ENCODE measurements around the gene RNF207. TPM values are rescaled to one million over a fixed set of nuclear protein-coding genes. Genes with fewer than 3 reads are reported as not detected.
"Not testable (repeated sequence)": the region's sequence is repeated elsewhere in the genome, so short reads cannot be mapped to it uniquely, and the experiment has no call there.

Gene RNF207
- total and polyA plus RNA-seq, 2 donors (not counting 3 experiments of a cell fraction or from before 2014, with no cell fraction given), result 3.2 to 8.2 TPM

DNA sequence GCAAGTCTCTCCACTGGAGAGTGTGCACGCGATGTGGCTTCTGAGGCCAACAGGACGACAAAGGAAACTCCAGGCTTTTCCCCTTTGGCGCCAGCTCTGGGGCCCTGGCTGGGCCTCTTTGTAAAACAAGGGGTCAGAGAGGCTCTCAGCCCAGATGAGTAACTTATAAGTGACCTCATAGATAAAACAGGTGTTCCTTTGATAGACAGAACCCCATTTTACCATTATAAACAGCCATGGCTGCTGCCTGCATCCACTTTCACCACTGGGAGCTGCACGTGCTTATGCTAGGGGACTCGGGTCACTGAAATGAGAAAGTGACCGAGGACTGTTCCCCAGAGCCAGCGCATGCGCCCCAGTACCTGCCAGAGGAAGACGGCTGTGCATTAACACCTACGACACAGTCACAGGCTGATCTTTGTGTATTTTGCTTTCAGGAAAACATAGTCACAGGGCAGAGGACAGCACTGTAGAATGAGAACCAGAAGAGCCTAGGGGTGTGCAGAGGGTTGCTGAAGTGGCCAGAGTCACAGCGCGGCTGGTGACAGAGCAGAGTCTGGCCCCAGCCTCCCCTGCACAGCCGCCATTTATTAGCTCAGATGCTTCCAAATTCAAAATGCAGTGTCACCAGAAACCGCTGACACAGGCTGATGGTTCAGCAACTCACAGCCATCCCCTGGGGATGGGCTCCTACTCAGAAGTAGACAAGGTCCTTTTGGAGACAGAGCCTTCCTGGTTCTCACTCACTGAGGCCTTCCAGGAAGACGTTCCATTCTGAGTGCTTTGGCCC lies 12.7 kb downstream of the RNF207 start:
- H3K4me1 ChIP-seq (ENCODE audit: control insufficient read depth, extremely low read depth, insufficient read depth, low read length), result no peaks in the 10 kb centered on the region
- no peak for DNase-seq (ENCODE audit: low read depth, low spot score)

DNA sequence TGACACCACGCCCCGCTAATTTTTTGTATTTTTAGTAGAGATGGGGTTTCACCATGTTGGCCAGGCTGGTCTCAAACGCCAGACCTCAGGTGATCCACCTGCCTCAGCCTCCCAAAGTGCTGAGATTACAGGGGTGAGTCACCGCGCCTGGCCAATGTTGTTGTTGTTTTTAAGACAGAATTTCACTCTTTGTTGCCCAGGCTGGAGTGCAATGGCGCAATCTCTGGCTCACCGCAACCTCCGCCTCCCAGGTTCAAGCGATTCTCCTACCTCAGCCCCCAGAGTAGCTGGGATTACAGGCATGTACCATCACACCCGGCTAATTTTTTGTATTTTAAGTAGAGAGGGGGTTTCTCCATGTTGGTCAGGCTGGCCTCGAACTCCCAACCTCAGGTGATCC lies 13.7 kb downstream of the RNF207 start:
- H3K9ac ChIP-seq (replicated peaks; ENCODE audit: extremely low read depth, insufficient read depth, low read length); H3K4me1 ChIP-seq (ENCODE audit: control insufficient read depth, extremely low read depth, insufficient read depth, low read length); BruUV-seq (replicated peaks); POLR2A ChIA-PET; intact Hi-C loops (cut with micrococcal nuclease); H3K79me2 ChIP-seq (ENCODE audit: control insufficient read depth, insufficient read depth, low read length); H2AFZ ChIP-seq (ENCODE audit: low read depth, low read length); H3K36me3 ChIP-seq (ENCODE audit: control insufficient read depth in 2 of 2, extremely low read depth in 1 of 2, insufficient read depth in 2 of 2, low read length in 2 of 2); FAIRE-seq; DNase-seq (ENCODE audit: low read depth, low spot score); H3K27ac ChIP-seq (ENCODE audit: insufficient read depth, low read depth, low read length); H4K20me1 ChIP-seq (replicated peaks; ENCODE audit: control insufficient read depth, extremely low read depth, insufficient read depth, low read length); H3K27me3 ChIP-seq (ENCODE audit: control insufficient read depth in 2 of 2, insufficient read depth in 2 of 2, low read length in 2 of 2); H3K9me1 ChIP-seq (replicated peaks; ENCODE audit: control insufficient read depth, extremely low read depth, insufficient read depth, low read length); H3K9me3 ChIP-seq (replicated peaks; ENCODE audit: control insufficient read depth, insufficient read depth, low read length); dilution Hi-C loops (cut with MboI; ENCODE audit: extremely low pct_ligation_motif_present, low sequenced_read_pairs); H3K4me3 ChIP-seq (replicated peaks in 1 of 3; ENCODE audit: insufficient read depth in 1 of 3, low read depth in 1 of 3, low read length in 3 of 3); H3K4me2 ChIP-seq (ENCODE audit: insufficient read depth, low read length): not testable (repeated sequence)
- CTCF ChIA-PET, result interaction anchor here (0.9 to 5.3 kb wide), 3 partner anchors 11 to 15 kb away, joined by 3 to 17 read pairs (median 5); partner anchors contain the start of gene RNF207

More for the DNA sequence above, 12.7 kb downstream of the RNF207 start:
- BruUV-seq (replicated peaks), result no TSS peak
- Histone ChIP-seq H4K20me1 (replicated peaks; ENCODE audit: control insufficient read depth, extremely low read depth, insufficient read depth, low read length) (no peaks in the 10 kb centered on the region), H3K9ac (replicated peaks; ENCODE audit: extremely low read depth, insufficient read depth, low read length) (no peak overlapping the region), H3K4me3 (replicated peaks in 1 of 3; ENCODE audit: insufficient read depth in 1 of 3, low read depth in 1 of 3, low read length in 3 of 3) (no peak overlapping the region), H3K27me3 (ENCODE audit: control insufficient read depth in 2 of 2, insufficient read depth in 2 of 2, low read length in 2 of 2) (no peaks in the 10 kb centered on the region), H2AFZ (ENCODE audit: low read depth, low read length) (no peak overlapping the region), H3K79me2 (ENCODE audit: control insufficient read depth, insufficient read depth, low read length) (no peaks in the 10 kb centered on the region), H3K9me3 (replicated peaks; ENCODE audit: control insufficient read depth, insufficient read depth, low read length) (no peaks in the 10 kb centered on the region), H3K27ac (ENCODE audit: insufficient read depth, low read depth, low read length) (no peak overlapping the region), H3K4me2 (ENCODE audit: insufficient read depth, low read length) (no peak overlapping the region), H3K9me1 (replicated peaks; ENCODE audit: control insufficient read depth, extremely low read depth, insufficient read depth, low read length) (no peaks in the 10 kb centered on the region), H3K36me3 (ENCODE audit: control insufficient read depth in 2 of 2, extremely low read depth in 1 of 2, insufficient read depth in 2 of 2, low read length in 2 of 2) (peaks cover 2% of the 10 kb centered on the region in 2 experiments)
- POLR2A ChIA-PET, result no interaction called here
- dilution Hi-C loops (cut with MboI; ENCODE audit: extremely low pct_ligation_motif_present, low sequenced_read_pairs), result no loop called here
- FAIRE-seq, result no peak
- CTCF ChIA-PET, result interaction anchor here (1.6 to 5.3 kb wide), 2 partner anchors 12 to 14 kb away, joined by 5 to 17 read pairs; partner anchors contain the start of gene RNF207
- intact Hi-C loops (cut with micrococcal nuclease), result no loop called here
- TF ChIP-seq, protein P1, sequence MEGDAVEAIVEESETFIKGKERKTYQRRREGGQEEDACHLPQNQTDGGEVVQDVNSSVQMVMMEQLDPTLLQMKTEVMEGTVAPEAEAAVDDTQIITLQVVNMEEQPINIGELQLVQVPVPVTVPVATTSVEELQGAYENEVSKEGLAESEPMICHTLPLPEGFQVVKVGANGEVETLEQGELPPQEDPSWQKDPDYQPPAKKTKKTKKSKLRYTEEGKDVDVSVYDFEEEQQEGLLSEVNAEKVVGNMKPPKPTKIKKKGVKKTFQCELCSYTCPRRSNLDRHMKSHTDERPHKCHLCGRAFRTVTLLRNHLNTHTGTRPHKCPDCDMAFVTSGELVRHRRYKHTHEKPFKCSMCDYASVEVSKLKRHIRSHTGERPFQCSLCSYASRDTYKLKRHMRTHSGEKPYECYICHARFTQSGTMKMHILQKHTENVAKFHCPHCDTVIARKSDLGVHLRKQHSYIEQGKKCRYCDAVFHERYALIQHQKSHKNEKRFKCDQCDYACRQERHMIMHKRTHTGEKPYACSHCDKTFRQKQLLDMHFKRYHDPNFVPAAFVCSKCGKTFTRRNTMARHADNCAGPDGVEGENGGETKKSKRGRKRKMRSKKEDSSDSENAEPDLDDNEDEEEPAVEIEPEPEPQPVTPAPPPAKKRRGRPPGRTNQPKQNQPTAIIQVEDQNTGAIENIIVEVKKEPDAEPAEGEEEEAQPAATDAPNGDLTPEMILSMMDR (IDR thresholded peaks at IDR 0.05; ENCODE audit: extremely low read depth in 1 of 2, insufficient read depth in 1 of 2, low read depth in 1 of 2, low read length in 2 of 2), result no peak

Data from endothelial cell of umbilical vein (primary cell).